Stimulated activated CD4-positive, alpha-beta T cell treated with anti-CD3 and anti-CD28 coated beads, Interleukin-4, amount 100 ng/mL, for 1 hour (primary cell): Measurements from ENCODE around the gene TMEM86A.
A peak's percentile ranks its signal among the peaks of the same experiment; 100 is the strongest.
"Not testable (repeated sequence)": the region's sequence is repeated elsewhere in the genome, so short reads cannot be mapped to it uniquely, and the experiment has no call there.

ENCODE experiments used
- DNase-seq: peaks from one replicate; pipeline ENCODE4 v3.0.0-alpha.2; 2020

Gene TMEM86A

GRCh38 chr11:18698341-18699268, at the start of gene TMEM86A:
TMEM86A (plus strand) TSS chr11:18698779; CDS start chr11:18698887, 108 bp downstream.
- peak; percentile 90 for DNase-seq

- DNase-seq = no peak
Measured at GRCh38 chr11:18650353-18650752, 48.2 kb upstream of the TMEM86A start.

GRCh38 chr11:18650859-18651557, 47.6 kb upstream of the TMEM86A start:
- DNase-seq = no peak

- DNase-seq = no peak
Measured at GRCh38 chr11:18657673-18658072, 40.9 kb upstream of the TMEM86A start.

- DNase-seq = not testable (repeated sequence)
Measured at GRCh38 chr11:18665353-18665872, 33.2 kb upstream of the TMEM86A start.

- DNase-seq = no peak
Measured at GRCh38 chr11:18668131-18668530, 30.4 kb upstream of the TMEM86A start.

- DNase-seq = no peak
Measured at GRCh38 chr11:18669219-18669596, 29.4 kb upstream of the TMEM86A start.

- DNase-seq = no peak
Measured at GRCh38 chr11:18669711-18670110, 28.9 kb upstream of the TMEM86A start.

- no peak for DNase-seq
Measured at GRCh38 chr11:18671246-18671645, 27.3 kb upstream of the TMEM86A start.

- DNase-seq = peak; percentile 2
Measured at GRCh38 chr11:18672209-18672608, 26.4 kb upstream of the TMEM86A start.

- DNase-seq = no peak
Measured at GRCh38 chr11:18676803-18677202, 21.8 kb upstream of the TMEM86A start.

GRCh38 chr11:18677560-18677959, 21.0 kb upstream of the TMEM86A start:
- no peak for DNase-seq

GRCh38 chr11:18681949-18682348, 16.6 kb upstream of the TMEM86A start:
- not testable (repeated sequence) for DNase-seq

GRCh38 chr11:18682466-18682865, 16.1 kb upstream of the TMEM86A start:
- DNase-seq = no peak

- no peak for DNase-seq
Measured at GRCh38 chr11:18684267-18684666, 14.3 kb upstream of the TMEM86A start.

- not testable (repeated sequence) for DNase-seq
Measured at GRCh38 chr11:18691467-18692140, 7.0 kb upstream of the TMEM86A start.

- DNase-seq = no peak
Measured at GRCh38 chr11:18692941-18693760, 5.4 kb upstream of the TMEM86A start.

GRCh38 chr11:18696638-18697225, 1.8 kb upstream of the TMEM86A start:
- DNase-seq = no peak

GRCh38 chr11:18697576-18697975, 1.0 kb upstream of the TMEM86A start:
- DNase-seq = no peak

GRCh38 chr11:18699269-18699596, 654 bp downstream of the TMEM86A start:
- no peak for DNase-seq

- DNase-seq = no peak
Measured at GRCh38 chr11:18699848-18700261, 1.3 kb downstream of the TMEM86A start.

- DNase-seq = no peak
Measured at GRCh38 chr11:18700375-18700774, 1.8 kb downstream of the TMEM86A start.
